HL-60/S4 treated with retinoic acid at 250 ng/mL for 4 days and 3 days (cell line): ENCODE results near the gene GLYATL1B.
"Not testable (repeated sequence)": the region's sequence is repeated elsewhere in the genome, so short reads cannot be mapped to it uniquely, and the experiment has no call there.

ENCODE experiments used
- in situ Hi-C: fragments of 300-500 bp; cut with MboI; formaldehyde crosslinking; loops from 2 replicates; pipeline ENCODE4 v1.7.0; 2022; ENCODE audit warnings: low sequenced_read_pairs

GLYATL1B gene

GRCh38 chr11:59095225-59095624, 9.1 kb downstream of the GLYATL1B start:
- in situ Hi-C loops, result not testable (repeated sequence)

GRCh38 chr11:59095972-59096575, 10.0 kb downstream of the GLYATL1B start:
- in situ Hi-C loops, result not testable (repeated sequence)

GRCh38 chr11:59097113-59097708, 11.1 kb downstream of the GLYATL1B start:
- in situ Hi-C loops, result no loop called here

DNA sequence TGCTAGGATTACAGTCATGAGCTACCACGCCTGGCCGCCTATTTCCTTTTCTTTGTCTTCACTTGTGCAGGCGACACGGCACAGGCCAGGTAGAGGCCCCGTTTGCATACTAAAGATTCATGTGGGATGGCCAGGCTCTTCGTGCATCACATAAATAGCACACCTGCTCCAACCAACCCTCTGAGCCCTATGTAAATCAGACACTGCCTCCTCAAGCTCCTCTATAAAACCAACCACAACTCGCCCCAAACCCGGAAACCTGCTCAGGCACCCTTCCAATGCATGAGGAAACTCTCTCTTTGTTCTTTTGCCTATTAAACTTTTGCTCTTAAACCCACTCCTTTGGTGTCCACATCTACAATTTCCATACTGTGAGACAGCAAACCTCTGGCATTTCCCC, 11.8 kb downstream of the GLYATL1B start:
- in situ Hi-C loops, result not testable (repeated sequence)

- in situ Hi-C loops, result no loop called here
Observed at GRCh38 chr11:59102259-59102765, 16.2 kb downstream of the GLYATL1B start.

GRCh38 chr11:59106363-59107336, 20.5 kb downstream of the GLYATL1B start, which contains the start of gene FAM111B:
TSS of gene FAM111B (plus strand) at chr11:59107237. CDS start at chr11:59109626, 2,389 bp downstream.
- in situ Hi-C loops, result no loop called here

- in situ Hi-C loops, result not testable (repeated sequence)
Observed at GRCh38 chr11:59107721-59108120, 21.6 kb downstream of the GLYATL1B start.

DNA sequence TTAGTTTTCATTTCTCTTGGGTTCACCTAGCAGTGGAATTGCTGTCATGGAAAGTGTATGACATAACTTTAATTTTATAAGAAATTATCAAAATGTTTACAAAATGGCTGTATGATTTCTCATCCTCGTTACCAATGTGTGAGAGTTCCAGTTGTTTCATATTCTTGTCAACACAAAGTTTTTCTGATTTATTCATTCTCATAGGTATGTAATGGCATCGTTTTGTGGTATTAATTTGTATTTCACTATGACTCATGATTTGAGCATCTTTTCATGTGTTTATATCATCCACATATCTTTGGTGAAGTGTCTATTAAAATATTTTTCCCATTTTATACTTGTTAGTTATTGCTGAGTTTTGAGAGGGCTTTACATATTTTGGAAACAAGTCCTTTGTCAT, 26.4 kb downstream of the GLYATL1B start:
- in situ Hi-C loops, result no loop called here

DNA sequence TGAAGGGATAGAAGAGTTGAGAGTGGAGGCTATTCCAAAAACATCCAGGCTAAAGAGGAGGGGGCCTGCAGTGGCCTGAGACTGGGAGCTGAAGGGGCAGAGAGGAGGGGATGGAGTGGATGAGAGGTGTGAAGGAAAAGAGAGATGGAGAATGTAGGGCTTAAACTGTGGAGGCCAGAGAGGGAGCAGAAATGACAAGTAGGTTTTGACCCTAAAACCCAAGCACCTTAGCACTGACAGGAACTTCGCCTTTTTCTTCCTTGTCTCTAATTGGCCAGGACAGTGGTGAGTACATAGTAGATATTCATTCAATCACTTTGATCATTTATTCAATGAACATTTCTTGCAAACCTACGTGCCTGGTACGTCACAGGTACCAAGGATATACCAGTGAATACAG, 28.2 kb downstream of the GLYATL1B start:
- in situ Hi-C loops, result no loop called here

GRCh38 chr11:59115553-59115952, 29.4 kb downstream of the GLYATL1B start:
- in situ Hi-C loops, result no loop called here

- in situ Hi-C loops, result no loop called here
Observed at GRCh38 chr11:59117774-59118173, 31.7 kb downstream of the GLYATL1B start.

DNA sequence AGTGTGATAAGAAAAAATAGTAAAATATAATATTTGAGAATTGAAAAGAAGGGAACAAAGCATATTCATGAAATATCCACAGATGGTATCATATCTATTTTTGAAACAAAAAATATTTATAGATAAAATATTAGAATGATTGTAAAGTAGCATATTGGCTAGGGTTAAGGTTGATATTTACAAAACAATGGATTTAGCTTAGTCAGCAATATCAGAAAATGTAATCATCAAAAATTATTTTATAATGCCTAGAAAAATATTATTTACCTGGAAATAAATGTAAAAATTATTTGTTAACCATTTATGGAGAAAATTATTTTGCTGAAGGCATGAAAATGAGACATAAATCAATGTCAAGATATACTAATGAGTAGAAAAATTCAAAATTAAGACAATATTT, 33.7 kb downstream of the GLYATL1B start:
- in situ Hi-C loops, result no loop called here

GRCh38 chr11:59135648-59136461, 49.7 kb downstream of the GLYATL1B start:
- in situ Hi-C loops, result no loop called here

DNA sequence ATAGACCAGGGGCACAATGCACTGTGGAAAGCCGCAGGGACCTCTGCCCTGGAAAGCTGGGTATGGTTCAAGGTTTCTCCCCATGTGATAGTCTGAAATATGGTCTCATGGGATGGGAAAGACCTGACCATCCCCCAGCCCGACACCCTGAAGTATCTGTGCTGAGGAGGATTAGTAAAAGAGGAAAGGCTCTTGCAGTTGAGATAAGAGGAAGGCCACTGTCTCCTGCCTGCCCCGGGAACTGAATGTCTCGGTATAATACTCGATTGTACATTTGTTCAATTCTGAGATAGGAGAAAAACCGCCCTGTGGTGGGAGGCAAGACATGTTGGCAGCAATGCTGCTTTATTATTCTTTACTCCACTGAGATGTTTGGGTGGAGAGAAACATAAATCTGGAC, 50.4 kb downstream of the GLYATL1B start:
- in situ Hi-C loops, result not testable (repeated sequence)

- in situ Hi-C loops, result no loop called here
Observed at GRCh38 chr11:59137190-59137589, 51.1 kb downstream of the GLYATL1B start.

DNA sequence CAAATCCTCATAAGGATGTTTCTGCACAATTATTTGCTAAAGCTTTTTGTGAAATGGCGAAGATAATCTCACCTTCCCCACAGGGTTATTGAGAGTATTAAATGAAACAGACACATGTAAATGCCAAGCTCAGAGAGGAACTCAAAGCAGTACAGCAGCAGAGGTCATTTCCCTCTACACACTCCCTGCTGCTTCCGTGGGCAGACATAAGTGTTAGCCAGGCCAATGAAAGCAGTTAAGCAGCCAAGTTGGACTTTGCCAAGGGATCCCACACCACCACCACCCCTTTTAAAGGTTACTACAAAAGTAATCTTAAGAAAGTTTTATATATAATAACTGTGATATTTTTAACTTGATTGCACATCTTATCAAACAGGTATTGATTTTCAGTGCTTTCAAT, 52.5 kb downstream of the GLYATL1B start:
- in situ Hi-C loops, result no loop called here

GRCh38 chr11:59141191-59141590, 55.1 kb downstream of the GLYATL1B start:
- in situ Hi-C loops, result no loop called here

- in situ Hi-C loops, result no loop called here
Observed at GRCh38 chr11:59141673-59142460, 55.8 kb downstream of the GLYATL1B start.

DNA sequence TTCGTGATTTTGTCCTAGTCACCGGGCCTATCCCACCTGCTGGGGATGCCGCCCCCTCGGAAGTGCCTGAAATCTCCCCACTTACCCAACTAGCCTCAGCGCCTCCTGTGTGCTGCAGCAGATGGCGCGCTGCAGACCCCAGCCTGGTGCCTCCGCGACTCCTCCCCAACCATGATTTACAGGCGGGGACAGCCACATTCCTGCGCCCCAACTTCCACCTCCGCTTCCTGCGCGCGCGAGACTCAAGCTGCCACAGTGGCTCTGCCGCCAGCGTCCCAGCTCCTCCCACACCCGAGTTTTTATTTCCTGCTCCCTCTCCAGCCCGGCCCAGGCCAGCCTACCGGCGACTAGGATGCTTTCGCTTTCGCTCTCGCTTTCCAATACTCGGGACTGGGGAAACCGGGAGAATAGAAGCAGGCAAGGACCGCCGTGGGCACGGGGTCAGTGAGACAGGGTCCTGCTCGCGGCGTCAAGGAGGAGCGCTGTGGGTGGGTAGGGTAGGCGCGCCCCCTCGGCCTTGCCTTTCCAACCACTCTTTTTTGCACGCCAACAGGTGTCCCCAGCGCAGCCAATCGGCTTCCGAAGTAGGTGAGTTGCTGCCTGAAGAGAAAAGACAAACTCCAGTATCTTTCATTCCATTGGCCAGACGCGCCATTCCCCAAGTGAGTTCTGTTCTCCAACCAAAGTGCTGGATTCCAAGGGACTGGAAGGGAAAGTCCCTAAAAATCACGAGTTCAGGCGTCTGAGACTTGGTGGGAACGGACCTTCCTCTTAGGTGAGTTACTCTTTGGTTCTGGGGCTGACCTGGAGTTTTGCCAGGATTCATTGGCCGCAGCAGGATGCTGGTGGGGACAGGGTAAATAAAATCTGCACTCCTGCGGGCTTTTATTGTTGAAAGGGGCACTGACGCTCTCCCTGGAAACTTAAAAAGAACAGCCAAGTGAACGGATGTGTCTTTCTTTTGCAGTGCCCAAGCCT, 56.7 kb downstream of the GLYATL1B start, which contains the start of gene FAM111A:
TSS of gene FAM111A (plus strand) at position 327 of the 978 bp plus-strand sequence. CDS start 6,017 bp downstream, outside the sequence.
- in situ Hi-C loops, result no loop called here
